ENCODE data around the gene DCC. TPM values are rescaled to one million over a fixed set of nuclear protein-coding genes. Genes with fewer than 3 reads are reported as not detected.

DCC gene
- total RNA-seq, 1 experiment from 2014 or later, result not detected

- in situ Hi-C loops (cut with HindIII; ENCODE audit: low pct_unique_long_range_greater_than_20kb, low sequenced_read_pairs), result no loop called here
- DNase-seq (ENCODE audit: low read depth), result no peak
Measured at GRCh38 chr18:52541056-52541455, 201.1 kb downstream of the DCC start.

- DNase-seq (ENCODE audit: low read depth), result no peak
- in situ Hi-C loops (cut with HindIII; ENCODE audit: low pct_unique_long_range_greater_than_20kb, low sequenced_read_pairs), result no loop called here
Measured at GRCh38 chr18:52544086-52544485, 204.1 kb downstream of the DCC start.

GRCh38 chr18:52546686-52547346 is 206.8 kb downstream of the DCC start:
- no peak for DNase-seq (ENCODE audit: low read depth)
- in situ Hi-C loops (cut with HindIII; ENCODE audit: low pct_unique_long_range_greater_than_20kb, low sequenced_read_pairs), result no loop called here

GRCh38 chr18:52553441-52553840 is 213.4 kb downstream of the DCC start:
- DNase-seq (ENCODE audit: low read depth), result no peak
- in situ Hi-C loops (cut with HindIII; ENCODE audit: low pct_unique_long_range_greater_than_20kb, low sequenced_read_pairs), result no loop called here

GRCh38 chr18:52554180-52554579 is 214.2 kb downstream of the DCC start:
- in situ Hi-C loops (cut with HindIII; ENCODE audit: low pct_unique_long_range_greater_than_20kb, low sequenced_read_pairs), result no loop called here
- no peak for DNase-seq (ENCODE audit: low read depth)

- no peak for DNase-seq (ENCODE audit: low read depth)
- in situ Hi-C loops (cut with HindIII; ENCODE audit: low pct_unique_long_range_greater_than_20kb, low sequenced_read_pairs), result no loop called here
Measured at GRCh38 chr18:52567360-52567759, 227.4 kb downstream of the DCC start.

GRCh38 chr18:52569492-52569891 is 229.5 kb downstream of the DCC start:
- no peak for DNase-seq (ENCODE audit: low read depth)
- in situ Hi-C loops (cut with HindIII; ENCODE audit: low pct_unique_long_range_greater_than_20kb, low sequenced_read_pairs), result no loop called here

GRCh38 chr18:52570975-52571374 is 231.0 kb downstream of the DCC start:
- no peak for DNase-seq (ENCODE audit: low read depth)
- in situ Hi-C loops (cut with HindIII; ENCODE audit: low pct_unique_long_range_greater_than_20kb, low sequenced_read_pairs), result no loop called here

- no peak for DNase-seq (ENCODE audit: low read depth)
- in situ Hi-C loops (cut with HindIII; ENCODE audit: low pct_unique_long_range_greater_than_20kb, low sequenced_read_pairs), result no loop called here
Measured at GRCh38 chr18:52572036-52573000, 232.3 kb downstream of the DCC start.

GRCh38 chr18:52577795-52578194 is 237.8 kb downstream of the DCC start:
- DNase-seq (ENCODE audit: low read depth), result no peak
- in situ Hi-C loops (cut with HindIII; ENCODE audit: low pct_unique_long_range_greater_than_20kb, low sequenced_read_pairs), result no loop called here

- DNase-seq (ENCODE audit: low read depth), result no peak
- in situ Hi-C loops (cut with HindIII; ENCODE audit: low pct_unique_long_range_greater_than_20kb, low sequenced_read_pairs), result no loop called here
Measured at GRCh38 chr18:52582061-52582460, 242.1 kb downstream of the DCC start.

- in situ Hi-C loops (cut with HindIII; ENCODE audit: low pct_unique_long_range_greater_than_20kb, low sequenced_read_pairs), result no loop called here
Measured at GRCh38 chr18:52582516-52582915, 242.5 kb downstream of the DCC start.

GRCh38 chr18:52588931-52589330 is 248.9 kb downstream of the DCC start:
- no peak for DNase-seq (ENCODE audit: low read depth)
- in situ Hi-C loops (cut with HindIII; ENCODE audit: low pct_unique_long_range_greater_than_20kb, low sequenced_read_pairs), result no loop called here

More at GRCh38 chr18:52582516-52582915, 242.5 kb downstream of the DCC start:
- no peak for DNase-seq (ENCODE audit: low read depth)

- no peak for DNase-seq (ENCODE audit: low read depth)
- in situ Hi-C loops (cut with HindIII; ENCODE audit: low pct_unique_long_range_greater_than_20kb, low sequenced_read_pairs), result no loop called here
Measured at GRCh38 chr18:52596748-52597435, 256.9 kb downstream of the DCC start.

GRCh38 chr18:52598921-52599320 is 258.9 kb downstream of the DCC start:
- in situ Hi-C loops (cut with HindIII; ENCODE audit: low pct_unique_long_range_greater_than_20kb, low sequenced_read_pairs), result no loop called here
- DNase-seq (ENCODE audit: low read depth), result no peak

- in situ Hi-C loops (cut with HindIII; ENCODE audit: low pct_unique_long_range_greater_than_20kb, low sequenced_read_pairs), result no loop called here
- DNase-seq (ENCODE audit: low read depth), result no peak
Measured at GRCh38 chr18:52602820-52603219, 262.8 kb downstream of the DCC start.

- in situ Hi-C loops (cut with HindIII; ENCODE audit: low pct_unique_long_range_greater_than_20kb, low sequenced_read_pairs), result no loop called here
- DNase-seq (ENCODE audit: low read depth), result no peak
Measured at GRCh38 chr18:52605345-52605744, 265.3 kb downstream of the DCC start.

GRCh38 chr18:52607985-52608384 is 268.0 kb downstream of the DCC start:
- in situ Hi-C loops (cut with HindIII; ENCODE audit: low pct_unique_long_range_greater_than_20kb, low sequenced_read_pairs), result no loop called here
- no peak for DNase-seq (ENCODE audit: low read depth)
